HepG2 (cell line): ENCODE data around the gene SLBP. TPM values are rescaled to one million over a fixed set of nuclear protein-coding genes. Genes with fewer than 3 reads are reported as not detected.

Experiments
- AGO1 ChIP-seq: fragments of 200-400 bp; formaldehyde crosslinking; IDR thresholded peaks from 2 replicates; pipeline ENCODE4 v1.6.1; 2017; ENCODE audit warnings: mild to moderate bottlenecking, low read depth, low read length, moderate library complexity; ENCODE audit not compliant: poor library complexity, severe bottlenecking
- BRCA1 ChIP-seq: sonication (generic); formaldehyde crosslinking; IDR thresholded peaks from 2 replicates; pipeline ENCODE4 v1.4.0; 2020; ENCODE audit warnings: missing genetic modification reagents
- DNMT3B ChIP-seq: conservative IDR thresholded peaks from 2 replicates; pipeline ENCODE4 v1.6.1; 2016; ENCODE audit warnings: missing biosample characterization, control low read depth
- HDAC1 ChIP-seq: sonication (generic); formaldehyde crosslinking; IDR thresholded peaks from 2 replicates; pipeline ENCODE4 v1.5.1; 2020; ENCODE audit warnings: mild to moderate bottlenecking, missing genetic modification reagents
- HMGA1 ChIP-seq: sonication (generic); formaldehyde crosslinking; conservative IDR thresholded peaks from 2 replicates; pipeline ENCODE4 v1.4.0; 2020; ENCODE audit warnings: missing genetic modification reagents
- HNF4A ChIP-seq: sonication (generic); formaldehyde crosslinking; IDR thresholded peaks from 2 replicates; pipeline ENCODE4 v1.4.0; 2020; ENCODE audit warnings: missing genetic modification reagents
- NFAT5 ChIP-seq: sonication (generic); formaldehyde crosslinking; IDR thresholded peaks from 2 replicates; pipeline ENCODE4 v1.4.0; 2020; ENCODE audit warnings: missing genetic modification reagents
- NFKB2 ChIP-seq: sonication (generic); formaldehyde crosslinking; IDR thresholded peaks from 2 replicates; pipeline ENCODE4 v1.4.0; 2020; ENCODE audit warnings: missing genetic modification reagents, borderline replicate concordance
- NPAS2 ChIP-seq: sonication (generic); formaldehyde crosslinking; IDR thresholded peaks from 2 replicates; pipeline ENCODE4 v1.8.0; 2022; ENCODE audit warnings: mild to moderate bottlenecking, missing genetic modification reagents, borderline replicate concordance
- SOX13 ChIP-seq, 3 experiments: fragments of 450-650 bp in 1 of 3; sonication (generic) in 1 of 3; formaldehyde crosslinking in 1 of 3; IDR thresholded peaks in 2 of 3; conservative IDR thresholded peaks in 1 of 3; 2 replicates each; pipeline versions ENCODE4 v1.5.0 to v1.6.1; 2016 to 2020; ENCODE audit warnings: antibody characterized with exemption in 1 of 3, mild to moderate bottlenecking in 1 of 3, missing compliant biosample characterization in 1 of 3, missing genetic modification reagents in 1 of 3, moderate library complexity in 1 of 3
- SPEN ChIP-seq: sonication (generic); formaldehyde crosslinking; IDR thresholded peaks from 2 replicates; pipeline ENCODE4 v1.5.1; 2020; ENCODE audit warnings: low read depth, mild to moderate bottlenecking, missing genetic modification reagents
- TCF12 ChIP-seq, 2 experiments: fragments of 450-650 bp in 1 of 2; sonication (generic) in 1 of 2; formaldehyde crosslinking in 1 of 2; IDR thresholded peaks; 2 replicates each; pipeline versions ENCODE4 v1.6.1 to v1.8.0; 2017 to 2022; ENCODE audit warnings: antibody characterized with exemption in 1 of 2, mild to moderate bottlenecking in 1 of 2, missing genetic modification reagents in 1 of 2, moderate library complexity in 1 of 2
- THAP9 ChIP-seq: sonication (generic); formaldehyde crosslinking; IDR thresholded peaks from 2 replicates; pipeline ENCODE4; 2020; ENCODE audit warnings: missing genetic modification reagents, mild to moderate bottlenecking, borderline replicate concordance
- TRAFD1 ChIP-seq: sonication (generic); formaldehyde crosslinking; IDR thresholded peaks from 2 replicates; pipeline ENCODE4 v1.5.1; 2020; ENCODE audit warnings: missing genetic modification reagents, mild to moderate bottlenecking, borderline replicate concordance
- ZMAT3 ChIP-seq: sonication (generic); formaldehyde crosslinking; conservative IDR thresholded peaks from 2 replicates; pipeline ENCODE4 v1.7.0; 2021; ENCODE audit warnings: missing genetic modification reagents
- ZNF232 ChIP-seq: sonication (generic); formaldehyde crosslinking; IDR thresholded peaks from 2 replicates; pipeline ENCODE4 v1.4.0; 2020; ENCODE audit warnings: missing genetic modification reagents, borderline replicate concordance
- ZNF567 ChIP-seq: sonication (generic); formaldehyde crosslinking; IDR thresholded peaks from 2 replicates; pipeline ENCODE4 v1.8.1; 2023; ENCODE audit warnings: mild to moderate bottlenecking, missing genetic modification reagents, borderline replicate concordance
- ZNF678 ChIP-seq: sonication (generic); formaldehyde crosslinking; IDR thresholded peaks from 2 replicates; pipeline ENCODE4 v1.4.0; 2020; ENCODE audit warnings: mild to moderate bottlenecking, missing genetic modification reagents
- ZNF737 ChIP-seq: sonication (generic); formaldehyde crosslinking; IDR thresholded peaks from 2 replicates; pipeline ENCODE4 v1.5.0; 2020; ENCODE audit warnings: missing genetic modification reagents, mild to moderate bottlenecking, borderline replicate concordance
- polyA plus RNA-seq, 8 experiments: library from polyadenylated mRNA; depleted of rRNA in 3 of 8; stranded (reverse) in 7 of 8; unstranded in 1 of 8; fragments of >200 nt; fragmentation: Illumina TruSeq in 4 of 8; extraction: Trizol in 4 of 8; gene quantifications; 2 replicates each; pipeline versions ENCODE4 v1.2.1 to v1.2.3, GENCODE V29; 2011 to 2016; ENCODE audit warnings: low read depth in 4 of 8, missing spikeins in 1 of 8, mixed read lengths in 1 of 8; ENCODE audit not compliant: insufficient read depth in 1 of 8
- total RNA-seq, 5 experiments: library from RNA; depleted of rRNA; stranded (reverse); fragments of >200 nt; fragmentation: Illumina TruSeq; extraction: Trizol; gene quantifications; 2 replicates each; pipeline ENCODE4 v1.2.3, GENCODE V29; 2016; ENCODE audit warnings: low read depth in 1 of 5

The SLBP gene
- total and polyA plus RNA-seq, 2 of the 13 experiments (the other 11 are each of a cell fraction or from before 2014, with no cell fraction given), result 43.9 to 104 TPM

GRCh38 chr4:1751919-1752283, 39.8 kb upstream of the SLBP start (continued):
- TF ChIP-seq ZNF678 (CRISPR knock-in tag) (0 out of 2 replicates have a peak, but pooled peaks have one; percentile 15), SOX13 (IDR thresholded peaks at IDR 0.05) (no peak), SOX13 (CRISPR knock-in tag; conservative IDR thresholded peaks at IDR 0.05 in 1 of 2, IDR thresholded peaks at IDR 0.05 in 1 of 2) (peak in 1 of 2 experiments; percentile 36; a peak in 1 of 4 replicates), AGO1 (peak; percentile 47), SPEN (CRISPR knock-in tag) (peak; percentile 43; the same call in 1 of the 2 replicates), ZNF232 (CRISPR knock-in tag) (0 out of 2 replicates have a peak, but pooled peaks have one; percentile 37), HMGA1 (no peak), TCF12 (IDR thresholded peaks at IDR 0.05) (no peak), TCF12 (CRISPR knock-in tag; IDR thresholded peaks at IDR 0.05) (no peak), ZNF567 (0 out of 2 replicates have a peak, but pooled peaks have one; percentile 64), HDAC1 (CRISPR knock-in tag) (peak; percentile 29; the same call in 1 of the 2 replicates), HNF4A (CRISPR knock-in tag) (no peak), THAP9 (CRISPR knock-in tag) (0 out of 2 replicates have a peak, but pooled peaks have one; percentile 32), ZMAT3 (0 out of 2 replicates have a peak, but pooled peaks have one; percentile 23), NFKB2 (CRISPR knock-in tag) (peak; percentile 67; the same call in 1 of the 2 replicates), NPAS2 (no peak), ZNF737 (CRISPR knock-in tag) (no peak), TRAFD1 (CRISPR knock-in tag) (no peak), NFAT5 (CRISPR knock-in tag) (no peak), BRCA1 (CRISPR knock-in tag) (0 out of 2 replicates have a peak, but pooled peaks have one; percentile 24), DNMT3B (no peak)
